Measurements from ENCODE around the gene FAM83E. TPM values are rescaled to one million over a fixed set of nuclear protein-coding genes. Genes with fewer than 3 reads are reported as not detected.

FAM83E gene
- total RNA-seq, 1 donor from 2014 or later, result 1.1 TPM

GRCh38 chr19:48651683-48652048, 36.8 kb upstream of the FAM83E start:
- Mint-ChIP-seq H3K9me3 (ENCODE audit: unreplicated experiment) (no peaks in the 10 kb centered on the region), H3K4me3 (ENCODE audit: unreplicated experiment) (no peak overlapping the region), H3K36me3 (ENCODE audit: unreplicated experiment) (no peaks in the 10 kb centered on the region), H3K27me3 (ENCODE audit: unreplicated experiment) (no peaks in the 10 kb centered on the region), H3K27ac (ENCODE audit: unreplicated experiment) (no peak overlapping the region), H3K4me1 (ENCODE audit: unreplicated experiment) (peaks cover 24% of the 10 kb centered on the region)
- no peak for TF ChIP-seq CTCF (IDR thresholded peaks at IDR 0.05)
- no peak for DNase-seq (ENCODE audit: extremely low spot score, unreplicated experiment)

- H3K36me3 Mint-ChIP-seq (ENCODE audit: unreplicated experiment), result no peaks in the 10 kb centered on the region
- H3K9me3 Mint-ChIP-seq (ENCODE audit: unreplicated experiment), result no peaks in the 10 kb centered on the region
- DNase-seq (ENCODE audit: extremely low spot score, unreplicated experiment), result no peak
- peaks cover 24% of the 10 kb centered on the region for H3K4me1 Mint-ChIP-seq (ENCODE audit: unreplicated experiment)
- H3K27me3 Mint-ChIP-seq (ENCODE audit: unreplicated experiment), result no peaks in the 10 kb centered on the region
- H3K27ac Mint-ChIP-seq (ENCODE audit: unreplicated experiment), result no peak overlapping the region
- no peak for TF ChIP-seq CTCF (IDR thresholded peaks at IDR 0.05)
- H3K4me3 Mint-ChIP-seq (ENCODE audit: unreplicated experiment), result no peak overlapping the region
These were observed 36.3 kb upstream of the FAM83E start for GRCh38 chr19:48650974-48651682.

GRCh38 chr19:48648134-48648533, 33.3 kb upstream of the FAM83E start:
- TF ChIP-seq CTCF (IDR thresholded peaks at IDR 0.05), result no peak
- Mint-ChIP-seq H3K4me1 (ENCODE audit: unreplicated experiment) (peaks cover 30% of the 10 kb centered on the region), H3K9me3 (ENCODE audit: unreplicated experiment) (no peaks in the 10 kb centered on the region), H3K36me3 (ENCODE audit: unreplicated experiment) (no peaks in the 10 kb centered on the region), H3K27me3 (ENCODE audit: unreplicated experiment) (no peaks in the 10 kb centered on the region), H3K4me3 (ENCODE audit: unreplicated experiment) (no peak overlapping the region), H3K27ac (ENCODE audit: unreplicated experiment) (peak overlapping the region; percentile 64)
- DNase-seq (ENCODE audit: extremely low spot score, unreplicated experiment), result no peak

GRCh38 chr19:48646722-48647216, 31.9 kb upstream of the FAM83E start:
- DNase-seq (ENCODE audit: extremely low spot score, unreplicated experiment), result no peak
- TF ChIP-seq CTCF (IDR thresholded peaks at IDR 0.05), result no peak
- Mint-ChIP-seq H3K27me3 (ENCODE audit: unreplicated experiment) (peaks cover 2% of the 10 kb centered on the region), H3K9me3 (ENCODE audit: unreplicated experiment) (no peaks in the 10 kb centered on the region), H3K27ac (ENCODE audit: unreplicated experiment) (peak overlapping the region; percentile 54), H3K4me1 (ENCODE audit: unreplicated experiment) (peaks cover 30% of the 10 kb centered on the region), H3K36me3 (ENCODE audit: unreplicated experiment) (no peaks in the 10 kb centered on the region), H3K4me3 (ENCODE audit: unreplicated experiment) (peak overlapping the region; percentile 57)

GRCh38 chr19:48646001-48646721, 31.3 kb upstream of the FAM83E start, which contains the start of gene CA11:
Gene CA11 (minus strand): TSS chr19:48646187. CDS start chr19:48645632, 555 bp downstream.
- TF ChIP-seq CTCF (IDR thresholded peaks at IDR 0.05), result peak; percentile 89
- Mint-ChIP-seq H3K4me3 (ENCODE audit: unreplicated experiment) (peak within 1 kb of the TSS; percentile 87), H3K4me1 (ENCODE audit: unreplicated experiment) (peaks cover 30% of the 10 kb centered on the region), H3K27ac (ENCODE audit: unreplicated experiment) (peak within 1 kb of the TSS; percentile 88), H3K27me3 (ENCODE audit: unreplicated experiment) (peaks cover 4% of the 10 kb centered on the region), H3K9me3 (ENCODE audit: unreplicated experiment) (no peaks in the 10 kb centered on the region), H3K36me3 (ENCODE audit: unreplicated experiment) (no peaks in the 10 kb centered on the region)
- peak; percentile 96 for DNase-seq (ENCODE audit: extremely low spot score, unreplicated experiment)
